Inflammatory macrophage treated with lipopolysaccharide for 4 hours (primary cell): ENCODE measurements around the gene SARS1.
"Not testable (repeated sequence)": the region's sequence is repeated elsewhere in the genome, so short reads cannot be mapped to it uniquely, and the experiment has no call there.

Experiments used
- DNase-seq: peaks from one replicate; pipeline ENCODE4 v3.0.0-alpha.2; 2020

Gene SARS1

GRCh38 chr1:109279615-109280278 is 66.0 kb downstream of the SARS1 start:
- no peak for DNase-seq

GRCh38 chr1:109280862-109281261 is 67.1 kb downstream of the SARS1 start:
- no peak for DNase-seq

GRCh38 chr1:109281680-109282496 is 68.2 kb downstream of the SARS1 start:
- DNase-seq, result peak; percentile 60

DNA sequence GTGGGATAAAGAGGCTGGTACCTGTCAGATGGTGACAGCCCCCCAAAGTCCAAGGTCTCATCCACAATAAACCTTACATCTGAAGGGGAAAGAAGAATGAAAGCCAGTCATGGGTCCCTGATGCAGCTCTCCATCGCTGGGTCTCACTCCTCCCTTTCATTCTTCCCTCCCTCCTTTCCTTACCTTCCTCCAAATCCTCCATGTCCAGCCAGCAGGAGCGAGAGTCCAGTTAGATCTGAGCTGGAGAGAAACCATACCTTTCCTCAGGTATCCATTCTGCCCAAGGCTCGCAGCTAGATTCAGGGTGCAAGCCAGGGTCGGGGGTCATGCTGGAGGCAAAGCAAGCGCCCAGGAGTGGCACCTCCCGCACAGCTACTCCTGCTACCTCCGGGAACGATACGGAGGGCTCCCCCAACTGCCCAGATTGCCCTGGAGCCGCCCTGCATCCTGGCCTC is 68.8 kb downstream of the SARS1 start:
- no peak for DNase-seq

DNA sequence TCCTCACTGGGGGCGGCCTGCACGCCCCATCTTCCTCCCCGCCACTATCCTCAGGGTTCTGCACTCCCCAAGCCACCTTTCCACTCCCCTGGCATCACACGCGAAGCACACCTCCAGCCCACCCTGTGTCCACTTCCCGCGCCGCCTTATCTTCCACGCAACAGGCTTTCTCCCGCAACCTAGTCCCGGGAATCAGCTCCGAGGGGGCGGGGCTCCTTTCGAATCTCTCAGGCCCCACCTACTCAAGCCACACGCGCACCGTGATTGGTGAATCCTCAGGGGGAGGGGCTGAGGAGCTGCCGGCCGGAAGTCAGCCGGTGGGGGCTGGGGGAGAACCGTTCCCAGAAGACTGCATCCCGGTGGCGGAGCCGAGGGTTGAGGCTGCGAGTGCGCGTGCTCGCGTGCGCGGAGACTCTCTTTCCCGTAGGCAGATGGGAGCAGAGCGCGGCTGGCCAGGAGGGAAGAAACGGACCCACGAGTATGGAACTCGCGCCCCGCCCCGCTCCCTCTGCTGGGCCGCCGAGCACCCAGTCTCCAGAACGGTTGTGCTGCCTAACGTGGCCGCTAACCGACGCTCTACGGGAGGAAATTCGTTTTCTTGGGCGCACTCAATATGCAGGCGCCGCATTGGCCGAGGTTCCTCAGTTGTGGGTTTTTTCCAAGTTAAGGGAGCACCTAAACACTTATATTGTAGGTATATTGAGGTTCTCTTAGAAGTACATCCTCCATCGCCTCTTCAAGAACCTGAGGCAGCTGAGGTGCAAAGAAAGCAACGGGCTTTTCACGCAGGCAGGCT is 69.4 kb downstream of the SARS1 start, which contains the start of gene PSRC1:
Gene PSRC1, minus strand, starts transcription at position 194 of the 796 bp plus-strand sequence.
- DNase-seq, result peak; percentile 93

- no peak for DNase-seq
Observed at GRCh38 chr1:109283748-109284600, 70.3 kb downstream of the SARS1 start.

DNA sequence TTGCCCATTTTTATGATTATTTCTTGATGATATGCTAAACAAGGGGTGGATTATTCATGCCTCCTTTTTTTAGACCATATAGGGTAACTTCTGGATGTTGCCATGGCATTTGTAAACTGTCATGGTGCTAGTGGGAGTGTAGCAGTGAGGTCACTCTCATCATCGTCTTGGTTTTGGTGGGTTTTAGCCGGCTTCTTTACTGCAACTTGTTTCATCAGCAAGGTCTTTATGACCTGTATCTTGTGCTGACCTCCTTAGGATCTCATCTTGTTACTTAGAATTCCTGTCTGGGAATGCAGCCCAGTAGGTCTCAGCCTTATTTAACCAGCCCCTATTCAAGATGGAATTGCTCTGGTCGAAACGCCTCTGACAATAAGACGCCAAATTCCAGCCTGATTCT is 73.0 kb downstream of the SARS1 start:
- not testable (repeated sequence) for DNase-seq
